Hematopoietic multipotent progenitor cell treated with erythropoietin and hydrocortisone succinate and interleukin-3 and kit ligand, for 8 days (in vitro differentiated cells): ENCODE measurements around the gene SPIB.

Experiments used
- DNase-seq: peaks from one replicate; pipeline ENCODE4 v3.0.0-alpha.2; 2015

Gene SPIB

DNA sequence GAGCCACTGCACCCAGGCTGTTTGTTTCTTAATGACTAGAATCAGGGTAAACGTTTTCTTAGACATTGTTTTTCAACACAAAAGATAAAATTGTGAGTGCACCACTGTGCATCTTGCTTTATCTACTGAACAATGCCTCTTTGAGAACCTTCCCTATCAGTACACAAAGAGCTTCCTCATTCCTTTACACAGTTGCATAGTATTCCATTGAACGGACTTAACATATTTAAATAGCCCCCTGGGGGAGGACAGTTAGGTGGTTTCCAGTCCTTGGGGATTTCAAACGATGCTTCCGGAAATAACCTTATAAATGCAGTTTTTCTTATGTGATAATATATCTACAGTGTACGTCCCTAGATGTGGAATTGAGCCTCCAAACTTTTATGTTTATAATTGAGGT, 26.0 kb upstream of the SPIB start:
- DNase-seq, result no peak

- DNase-seq, result no peak
These were observed 25.1 kb upstream of the SPIB start for GRCh38 chr19:50393589-50393988.

DNA sequence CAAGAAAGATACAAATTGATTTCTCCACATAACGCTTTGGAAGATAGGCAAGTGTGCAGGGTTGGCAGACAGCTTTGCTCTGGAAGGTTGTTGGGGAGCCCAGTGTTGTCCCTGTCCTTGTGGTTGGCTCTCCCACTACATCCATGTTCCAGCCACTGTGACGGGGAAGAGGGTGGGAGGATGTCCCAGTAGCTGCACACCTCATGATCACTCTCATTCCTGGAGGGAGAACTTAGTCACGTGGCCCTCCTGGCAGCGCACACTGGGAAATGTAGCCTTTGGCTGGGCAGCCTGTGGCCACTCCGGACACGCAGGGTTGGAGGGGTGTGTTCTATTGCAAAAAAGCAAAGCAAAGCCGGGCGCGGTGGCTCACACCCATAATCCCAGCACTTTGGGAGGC, 24.7 kb upstream of the SPIB start:
- DNase-seq, result no peak

DNA sequence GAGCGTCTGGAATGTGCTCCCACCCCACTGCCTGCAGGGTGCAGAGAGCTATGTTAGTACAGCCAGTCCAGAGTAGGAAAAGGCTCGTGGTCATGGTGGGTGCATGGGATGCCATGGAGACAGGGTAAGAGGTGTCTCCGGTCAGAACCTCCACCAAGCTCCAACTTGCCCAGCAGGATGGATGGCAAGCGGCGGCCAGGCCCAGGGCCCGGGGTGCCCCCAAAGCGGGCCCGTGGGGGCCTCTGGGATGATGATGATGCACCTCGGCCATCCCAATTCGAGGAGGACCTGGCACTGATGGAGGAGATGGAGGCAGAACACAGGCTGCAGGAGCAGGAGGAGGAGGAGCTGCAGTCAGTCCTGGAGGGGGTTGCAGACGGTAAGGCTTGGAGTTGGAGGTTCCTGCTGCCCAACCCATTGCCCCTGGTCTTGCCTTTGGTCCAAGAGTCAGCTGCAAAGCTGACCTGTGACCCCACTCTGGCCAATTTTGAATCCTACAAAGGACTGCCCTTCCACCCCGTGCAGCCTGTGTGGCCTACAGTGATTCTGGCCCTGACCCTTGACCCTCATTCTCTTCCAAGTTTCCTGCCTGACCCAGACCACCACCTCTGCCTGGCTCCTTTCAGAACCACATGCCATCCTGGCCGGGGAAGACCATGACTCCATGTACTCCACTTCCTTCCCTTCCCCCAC, 19.9 kb upstream of the SPIB start:
- no peak for DNase-seq

DNA sequence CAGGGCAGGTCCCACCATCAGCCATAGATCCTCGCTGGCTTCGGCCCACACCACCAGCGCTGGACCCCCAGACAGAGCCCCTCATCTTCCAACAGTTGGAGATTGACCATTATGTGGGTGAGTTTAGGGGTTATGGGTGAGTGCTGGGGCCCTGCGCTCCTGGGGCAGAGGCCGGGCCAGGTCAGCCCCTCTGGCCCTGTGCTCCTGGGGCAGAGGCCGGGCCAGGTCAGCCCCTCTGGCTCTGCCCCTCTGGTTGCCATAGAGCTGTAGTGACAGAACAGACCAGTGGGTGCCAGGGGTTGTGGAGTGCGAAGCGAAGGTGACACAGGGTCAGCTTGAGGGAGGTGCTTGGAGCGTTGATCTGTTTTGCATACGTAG, 19.4 kb upstream of the SPIB start:
- no peak for DNase-seq

- no peak for DNase-seq
These were observed 16.9 kb upstream of the SPIB start for GRCh38 chr19:50401605-50402450.

GRCh38 chr19:50402544-50403301, 16.0 kb upstream of the SPIB start:
- DNase-seq, result no peak

DNA sequence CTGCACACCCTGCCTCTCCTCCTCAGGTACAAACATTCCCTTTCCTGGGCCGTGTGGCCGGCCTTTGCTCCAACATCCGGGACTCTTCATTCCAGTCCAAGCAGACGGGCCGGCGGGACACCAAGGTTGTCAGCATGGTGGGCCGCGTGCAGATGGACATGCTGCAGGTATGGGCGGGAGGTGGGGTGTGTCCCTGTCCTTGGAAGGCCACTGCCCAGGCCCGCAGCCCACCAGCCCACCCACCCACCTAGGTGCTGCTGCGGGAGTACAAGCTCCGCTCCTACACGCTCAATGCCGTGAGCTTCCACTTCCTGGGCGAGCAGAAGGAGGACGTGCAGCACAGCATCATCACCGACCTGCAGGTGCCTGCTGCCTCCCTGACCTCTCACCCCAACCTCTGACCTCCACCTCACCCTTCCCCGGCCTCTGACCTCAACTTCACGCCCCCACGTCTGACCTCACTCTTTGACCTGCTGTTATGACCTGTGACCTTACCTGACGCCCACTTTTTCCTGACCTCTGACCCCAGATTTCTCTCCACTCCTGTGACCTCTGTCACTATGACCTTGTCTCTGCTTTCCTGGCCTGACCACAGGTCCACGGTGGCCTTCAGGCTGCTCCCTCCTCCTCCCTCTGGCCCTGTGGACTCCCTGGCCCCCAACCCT, 12.4 kb upstream of the SPIB start:
- no peak for DNase-seq

- DNase-seq, result no peak
These were observed 11.9 kb upstream of the SPIB start for GRCh38 chr19:50406829-50407228.

DNA sequence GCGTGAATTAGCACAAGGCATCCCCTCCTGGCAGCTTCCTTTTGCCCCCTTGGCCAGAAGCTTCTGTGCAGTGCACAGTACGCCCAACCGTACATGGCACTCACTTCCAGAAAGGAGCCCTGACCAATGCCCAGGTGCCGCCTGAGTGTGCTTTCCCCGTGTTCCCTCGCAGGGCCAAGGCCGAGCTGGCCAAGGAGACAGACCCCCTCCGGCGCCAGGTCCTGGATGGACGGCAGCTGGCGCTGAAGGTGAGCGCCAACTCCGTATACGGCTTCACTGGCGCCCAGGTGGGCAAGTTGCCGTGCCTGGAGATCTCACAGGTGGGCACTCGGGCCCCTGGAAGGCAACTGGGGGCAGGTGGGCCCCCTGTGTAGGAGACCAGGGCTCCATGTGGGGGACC, 9.4 kb upstream of the SPIB start:
- no peak for DNase-seq

DNA sequence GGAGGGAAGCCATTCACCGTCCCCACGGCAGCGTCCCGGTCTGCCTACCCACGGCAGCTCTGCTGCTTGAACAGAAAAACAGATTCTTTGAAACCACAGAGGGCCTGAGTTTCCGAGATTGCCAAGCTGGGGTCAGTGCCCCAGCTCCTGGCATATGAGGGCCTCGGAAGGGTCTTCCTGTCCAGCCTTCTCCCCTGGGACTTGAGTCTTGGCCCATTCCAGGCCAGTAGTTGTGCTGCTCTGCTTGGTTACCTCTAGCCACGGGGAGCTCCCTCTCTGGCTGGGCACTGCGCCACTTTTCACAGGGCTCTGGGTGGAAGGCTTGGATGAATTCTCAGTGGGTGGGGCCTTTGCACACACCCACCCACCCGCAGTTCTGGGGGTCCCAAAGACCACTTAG, 8.6 kb upstream of the SPIB start:
- no peak for DNase-seq

GRCh38 chr19:50412419-50412818, 6.3 kb upstream of the SPIB start:
- no peak for DNase-seq

- no peak for DNase-seq
These were observed 5.6 kb upstream of the SPIB start for GRCh38 chr19:50413096-50413495.

DNA sequence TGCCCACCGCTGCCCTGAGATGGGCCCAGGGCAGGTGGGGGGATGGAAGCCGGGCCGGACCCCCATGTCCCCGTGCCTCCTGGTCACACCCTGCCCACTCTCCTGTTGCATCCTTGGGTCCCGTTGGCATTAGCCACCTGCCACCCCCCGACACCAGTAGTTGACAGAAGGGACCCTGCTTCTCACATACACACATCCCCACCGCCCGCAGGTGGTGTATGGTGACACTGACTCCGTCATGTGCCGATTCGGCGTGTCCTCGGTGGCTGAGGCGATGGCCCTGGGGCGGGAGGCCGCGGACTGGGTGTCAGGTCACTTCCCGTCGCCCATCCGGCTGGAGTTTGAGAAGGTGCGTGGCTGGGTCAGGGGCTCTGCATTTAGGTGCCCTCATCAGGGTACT, 5.2 kb upstream of the SPIB start:
- DNase-seq, result no peak

- DNase-seq, result peak; percentile 79
These were observed 3.7 kb upstream of the SPIB start for GRCh38 chr19:50414864-50415660.

DNA sequence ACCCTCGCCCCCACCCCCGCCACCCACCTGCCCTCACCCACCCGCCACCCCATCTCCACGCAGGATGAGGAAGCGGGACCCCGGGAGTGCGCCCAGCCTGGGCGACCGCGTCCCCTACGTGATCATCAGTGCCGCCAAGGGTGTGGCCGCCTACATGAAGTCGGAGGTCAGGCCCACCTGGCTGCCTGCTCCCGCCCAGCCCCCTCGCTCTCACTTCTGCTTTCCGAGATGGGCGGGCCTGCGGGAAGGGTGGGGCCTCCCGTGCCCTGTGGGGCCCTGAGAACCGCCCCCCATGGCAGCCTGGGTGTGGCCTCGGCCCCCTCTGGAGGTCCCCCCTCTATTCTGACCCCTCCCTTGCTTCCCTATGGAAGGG, 3.1 kb upstream of the SPIB start:
- peak; percentile 55 for DNase-seq

GRCh38 chr19:50416034-50416977, 2.4 kb upstream of the SPIB start:
- no peak for DNase-seq

DNA sequence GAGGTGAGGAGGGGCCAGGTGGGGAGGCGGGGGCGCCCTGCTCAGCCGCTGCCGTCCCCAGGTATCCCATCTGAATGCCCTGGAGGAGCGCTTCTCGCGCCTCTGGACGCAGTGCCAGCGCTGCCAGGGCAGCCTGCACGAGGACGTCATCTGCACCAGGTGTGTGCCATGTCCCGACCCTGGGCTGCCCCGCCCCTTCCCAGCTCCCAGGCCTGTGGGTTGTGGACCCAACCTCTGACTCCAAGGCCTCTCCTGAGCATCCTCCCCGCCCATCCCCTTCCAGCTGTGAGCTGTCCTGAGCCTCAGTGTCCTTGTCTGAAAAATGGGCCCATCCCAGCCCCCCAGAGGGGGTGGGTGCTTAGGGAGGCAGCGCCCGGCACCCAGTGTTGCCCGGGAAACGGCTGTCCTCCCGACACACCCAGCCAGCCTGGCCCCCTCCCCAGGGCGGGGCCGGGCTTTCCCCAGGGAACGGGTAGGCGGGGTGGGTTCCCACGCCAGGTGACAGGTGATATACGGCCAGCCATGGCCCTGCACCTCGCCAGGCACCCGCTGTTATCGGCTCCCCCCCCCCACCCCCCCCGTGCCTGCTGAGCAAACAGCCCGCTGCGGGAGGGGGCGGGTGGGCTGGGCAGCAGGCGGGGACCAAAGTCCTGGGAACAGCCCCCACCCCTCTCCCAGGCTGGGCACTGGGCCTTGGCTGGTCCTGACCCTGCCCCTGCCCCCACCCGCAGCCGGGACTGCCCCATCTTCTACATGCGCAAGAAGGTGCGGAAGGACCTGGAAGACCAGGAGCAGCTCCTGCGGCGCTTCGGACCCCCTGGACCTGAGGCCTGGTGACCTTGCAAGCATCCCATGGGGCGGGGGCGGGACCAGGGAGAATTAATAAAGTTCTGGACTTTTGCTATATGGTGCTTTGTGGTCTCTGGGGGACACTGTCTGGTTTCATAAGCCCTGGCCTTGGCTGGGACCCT, 1.3 kb upstream of the SPIB start:
- DNase-seq, result no peak

GRCh38 chr19:50419022-50419579, 363 bp downstream of the SPIB start:
- DNase-seq, result no peak

- DNase-seq, result no peak
These were observed 870 bp downstream of the SPIB start for GRCh38 chr19:50419580-50420035.
